H9 (cell line): Measurements from ENCODE around the gene LYPD8. TPM values are rescaled to one million over a fixed set of nuclear protein-coding genes. Genes with fewer than 3 reads are reported as not detected.

Experiments
- DNase-seq: peaks from one replicate; pipeline ENCODE4 v3.0.0-alpha.2; 2017
- H2AFZ ChIP-seq: one replicate; pipeline ENCODE4 v1.6.1; 2013; ENCODE audit warnings: mild to moderate bottlenecking, low read length, control low read depth, moderate library complexity
- H2AK5ac ChIP-seq: 2 replicates; pipeline ENCODE4 v1.6.1; 2013; ENCODE audit warnings: low read length, control low read depth, mixed read lengths; ENCODE audit not compliant: insufficient read length
- H2BK120ac ChIP-seq: one replicate; pipeline ENCODE4 v1.6.1; 2013; ENCODE audit warnings: low read depth, mild to moderate bottlenecking, low read length, control low read depth, inconsistent platforms; ENCODE audit not compliant: poor library complexity, severe bottlenecking
- H2BK12ac ChIP-seq: 2 replicates; pipeline ENCODE4 v1.6.1; 2013; ENCODE audit warnings: low read length, control low read depth, mixed read lengths, low read depth; ENCODE audit not compliant: insufficient read length
- H2BK15ac ChIP-seq: 2 replicates; pipeline ENCODE4 v1.6.1; 2013; ENCODE audit warnings: low read depth, low read length, control low read depth
- H2BK20ac ChIP-seq: one replicate; pipeline ENCODE4 v1.6.1; 2013; ENCODE audit warnings: low read depth, mild to moderate bottlenecking, low read length, control low read depth, inconsistent platforms; ENCODE audit not compliant: poor library complexity, severe bottlenecking
- H2BK5ac ChIP-seq: 2 replicates; pipeline ENCODE4 v1.6.1; 2013; ENCODE audit warnings: low read length, control low read depth, mixed read lengths; ENCODE audit not compliant: insufficient read length
- H3K14ac ChIP-seq: 2 replicates; pipeline ENCODE4 v1.6.1; 2013; ENCODE audit warnings: low read length, control low read depth; ENCODE audit not compliant: insufficient read depth
- H3K18ac ChIP-seq: 2 replicates; pipeline ENCODE4 v1.6.1; 2013; ENCODE audit warnings: low read depth, mild to moderate bottlenecking, mixed read lengths, low read length, control low read depth; ENCODE audit not compliant: insufficient read length
- H3K23ac ChIP-seq: 2 replicates; pipeline ENCODE4 v1.6.1; 2013; ENCODE audit warnings: low read length, control low read depth, mixed read lengths, low read depth; ENCODE audit not compliant: insufficient read length
- H3K23me2 ChIP-seq: 2 replicates; pipeline ENCODE4 v1.6.1; 2013; ENCODE audit warnings: low read depth, mild to moderate bottlenecking, mixed read lengths, low read length, control low read depth; ENCODE audit not compliant: insufficient read length, poor library complexity, severe bottlenecking
- H3K27ac ChIP-seq: 2 replicates; pipeline ENCODE4 v1.5.1; 2013; ENCODE audit warnings: low read length, control low read depth, mixed read lengths, low read depth; ENCODE audit not compliant: insufficient read length
- H3K27me3 ChIP-seq: 2 replicates; pipeline ENCODE4 v1.6.1; 2013; ENCODE audit warnings: low read length, control low read depth, inconsistent platforms; ENCODE audit not compliant: insufficient read depth
- H3K4ac ChIP-seq: 2 replicates; pipeline ENCODE4 v1.6.1; 2013; ENCODE audit warnings: low read depth, mild to moderate bottlenecking, control low read depth, inconsistent platforms, low read length, moderate library complexity
- H3K4me1 ChIP-seq: 2 replicates; pipeline ENCODE4 v1.6.1; 2013; ENCODE audit warnings: low read length, control low read depth, inconsistent platforms; ENCODE audit not compliant: insufficient read depth
- H3K4me2 ChIP-seq: 2 replicates; pipeline ENCODE4 v1.6.1; 2013; ENCODE audit warnings: low read length, control low read depth, mixed read lengths; ENCODE audit not compliant: insufficient read length, insufficient read depth
- H3K56ac ChIP-seq: 2 replicates; pipeline ENCODE4 v1.6.1; 2013; ENCODE audit warnings: low read depth, mild to moderate bottlenecking, mixed read lengths, low read length, control low read depth; ENCODE audit not compliant: insufficient read length
- H3K79me1 ChIP-seq: 2 replicates; pipeline ENCODE4 v1.6.1; 2013; ENCODE audit warnings: low read depth, mild to moderate bottlenecking, moderate library complexity, low read length, control low read depth, inconsistent platforms; ENCODE audit not compliant: insufficient read depth, poor library complexity, severe bottlenecking
- H3K79me2 ChIP-seq: 2 replicates; pipeline ENCODE4 v1.6.1; 2013; ENCODE audit warnings: low read length, control low read depth, inconsistent platforms; ENCODE audit not compliant: insufficient read depth
- H3K9ac ChIP-seq: 2 replicates; pipeline ENCODE4 v1.6.1; 2013; ENCODE audit warnings: low read length, control low read depth, mixed read lengths; ENCODE audit not compliant: insufficient read length; ENCODE audit errors: extremely low read depth
- H3K9me3 ChIP-seq: one replicate; pipeline ENCODE4 v1.6.1; 2013; ENCODE audit warnings: low read depth, low read length, inconsistent platforms; ENCODE audit not compliant: control insufficient read depth
- H3T11ph ChIP-seq: one replicate; pipeline ENCODE4 v1.6.1; 2013; ENCODE audit warnings: mild to moderate bottlenecking, low read length, control low read depth, inconsistent platforms
- H4K20me1 ChIP-seq: one replicate; pipeline ENCODE4 v1.6.1; 2013; ENCODE audit not compliant: control insufficient read depth, insufficient read length, insufficient read depth
- H4K5ac ChIP-seq: 2 replicates; pipeline ENCODE4 v1.6.1; 2013; ENCODE audit warnings: low read depth, mild to moderate bottlenecking, mixed read lengths, low read length, control low read depth; ENCODE audit not compliant: insufficient read length
- H4K8ac ChIP-seq: replicated peaks from 2 replicates; pipeline ENCODE4 v1.6.1; 2013; ENCODE audit warnings: low read length, control low read depth, mixed read lengths, low read depth; ENCODE audit not compliant: insufficient read length
- H4K91ac ChIP-seq: 2 replicates; pipeline ENCODE4 v1.6.1; 2013; ENCODE audit warnings: low read depth, mild to moderate bottlenecking, moderate library complexity, mixed read lengths, low read length, control low read depth; ENCODE audit not compliant: insufficient read length
- H3K27ac Mint-ChIP-seq, 3 experiments: 2 replicates in 2 of 3; 3 replicates in 1 of 3; pipeline ENCODE4 v1.8.0; 2020 to 2021; ENCODE audit warnings: mixed read lengths in 3 of 3, mild to moderate bottlenecking in 1 of 3, moderate library complexity in 1 of 3
- H3K27me3 Mint-ChIP-seq: 2 replicates; pipeline ENCODE4 v1.8.0; 2021; ENCODE audit warnings: low read depth, mild to moderate bottlenecking, moderate library complexity, mixed read lengths
- H3K36me3 Mint-ChIP-seq, 3 experiments: 2 replicates in 2 of 3; 3 replicates in 1 of 3; pipeline ENCODE4 v1.8.0; 2020 to 2021; ENCODE audit warnings: low read depth in 3 of 3, mixed read lengths in 3 of 3; ENCODE audit not compliant: insufficient read depth in 1 of 3
- H3K4me1 Mint-ChIP-seq, 2 experiments: 2 replicates each; pipeline ENCODE4 v1.8.0; 2020; ENCODE audit warnings: mixed read lengths in 2 of 2
- H3K4me3 Mint-ChIP-seq, 2 experiments: 2 replicates in 1 of 2; 3 replicates in 1 of 2; pipeline ENCODE4 v1.8.0; 2020 to 2021; ENCODE audit warnings: mild to moderate bottlenecking in 2 of 2, mixed read lengths in 2 of 2, moderate library complexity in 1 of 2
- H3K9me3 Mint-ChIP-seq, 2 experiments: 2 replicates in 1 of 2; 3 replicates in 1 of 2; pipeline ENCODE4 v1.8.0; 2020; ENCODE audit warnings: mild to moderate bottlenecking in 2 of 2, mixed read lengths in 2 of 2, moderate library complexity in 1 of 2
- CTCF ChIP-seq: fragments of 200-600 bp; sonication (generic); conservative IDR thresholded peaks from 3 replicates; pipeline ENCODE4 v1.8.0; 2021; ENCODE audit warnings: antibody characterized with exemption, mild to moderate bottlenecking
- WGBS: extraction: QIAGEN DNeasy Blood & Tissue Kit; methylation state at CpG from one replicate; pipeline ENCODE4 v1.1.7; 2013; ENCODE audit warnings: missing lambda C conversion rate, low lambda C conversion rate, mixed read lengths; ENCODE audit not compliant: insufficient read length; ENCODE audit errors: extremely low coverage; 5-methylcytosine and 5-hydroxymethylcytosine counted together
- total RNA-seq: library from RNA; stranded (reverse); gene quantifications from 2 replicates; pipeline ENCODE4 v1.2.1, GENCODE V29; 2021

LYPD8 gene
- total RNA-seq, 1 experiment from 2014 or later = not detected

GRCh38 chr1:248779350-248779749 is 23.8 kb upstream of the LYPD8 start:
- Histone ChIP-seq H2BK5ac (no peak overlapping the region), H2BK15ac (no peak overlapping the region), H3K27me3 (no peaks in the 10 kb centered on the region), H3K56ac (no peak overlapping the region), H3K4ac (no peak overlapping the region), H4K8ac (no peak overlapping the region), H3K23me2 (no peaks in the 10 kb centered on the region), H2AK5ac (no peak overlapping the region), H2AFZ (no peak overlapping the region), H3K9me3 (peaks cover 74% of the 10 kb centered on the region), H2BK12ac (no peak overlapping the region), H3T11ph (no peak overlapping the region), H4K5ac (no peak overlapping the region), H4K91ac (no peak overlapping the region), H3K9ac (no peak overlapping the region), H3K18ac (no peak overlapping the region), H3K14ac (no peak overlapping the region), H3K27ac (no peak overlapping the region), H3K79me1 (no peaks in the 10 kb centered on the region), H3K23ac (no peak overlapping the region), H4K20me1 (no peaks in the 10 kb centered on the region), H3K4me1 (no peaks in the 10 kb centered on the region), H2BK120ac (no peak overlapping the region), H2BK20ac (no peak overlapping the region), H3K4me2 (no peak overlapping the region), H3K79me2 (no peaks in the 10 kb centered on the region)
- Mint-ChIP-seq H3K9me3 (peaks cover 93 to 96% of the 10 kb centered on the region in 2 experiments), H3K27me3 (peaks cover 2% of the 10 kb centered on the region), H3K4me1 (no peaks in the 10 kb centered on the region), H3K36me3 (peaks cover 0 to 30% (median 6%) of the 10 kb centered on the region in 3 experiments; a peak in 6 of 7 replicates), H3K27ac (no peak overlapping the region), H3K4me3 (no peak overlapping the region)
- WGBS = no CpG with 5 or more reads among the region's 2 CpGs
- DNase-seq = no peak
- no peak for TF ChIP-seq CTCF
